ENCODE results near the gene LXN.

GRCh38 chr3:158700559-158700958 is 28.1 kb upstream of the LXN start:
- TF ChIP-seq CTCF (IDR thresholded peaks at IDR 0.05; ENCODE audit: low read length): no peak
- TF ChIP-seq EZH2 (IDR thresholded peaks at IDR 0.05; ENCODE audit: borderline replicate concordance, low read length): no peak
